Esophagus squamous epithelium (tissue), 5 donors: Measurements from ENCODE around the gene EXOSC9. TPM values are rescaled to one million over a fixed set of nuclear protein-coding genes. Genes with fewer than 3 reads are reported as not detected.

Source experiments
- DNase-seq: peaks from one replicate; lab custom pipeline; 2025; lab: John Stamatoyannopoulos, UW
- H3K27ac ChIP-seq, 4 donors: fragments of 200-600 bp; sonication (generic); one replicate each; pipeline ENCODE4 v1.5.1; 2016 to 2019; ENCODE audit warnings: mild to moderate bottlenecking in 1 of 4
- H3K27me3 ChIP-seq, 4 donors: fragments of 200-600 bp; sonication (generic); 1 replicate in 3 of 4; 2 replicates in 1 of 4; pipeline versions ENCODE4 v1.5.1 to v1.6.0; 2017 to 2021; ENCODE audit warnings: antibody characterized with exemption in 1 of 4
- H3K36me3 ChIP-seq, 3 donors: fragments of 200-600 bp; sonication (generic); one replicate each; pipeline ENCODE4 v1.5.1; 2016 to 2019
- H3K4me1 ChIP-seq, 3 donors: fragments of 200-600 bp; sonication (generic); one replicate each; pipeline ENCODE4 v1.5.1; 2017 to 2019
- H3K4me3 ChIP-seq, 4 donors: fragments of 200-600 bp; sonication (generic); 1 replicate in 3 of 4; 2 replicates in 1 of 4; pipeline ENCODE4 v1.5.1; 2016 to 2019; ENCODE audit warnings: mild to moderate bottlenecking in 2 of 4, moderate library complexity in 1 of 4
- H3K9me3 ChIP-seq, 3 donors: fragments of 200-600 bp; sonication (generic); one replicate each; pipeline ENCODE4 v1.5.1; 2016 to 2019
- CTCF ChIP-seq, 6 experiments: fragments of 450-650 bp in 4 of 6; fragments of 200-600 bp in 2 of 6; sonication (generic) in 2 of 6; IDR thresholded peaks; one replicate each; pipeline ENCODE4 v1.5.1; 2016 to 2019; ENCODE audit warnings: antibody characterized with exemption in 6 of 6, mild to moderate bottlenecking in 4 of 6, moderate library complexity in 4 of 6
- POLR2A ChIP-seq, 4 donors: fragments of 450-650 bp; IDR thresholded peaks; one replicate each; pipeline ENCODE4 v1.6.1; 2017; ENCODE audit warnings: antibody characterized with exemption in 4 of 4, mild to moderate bottlenecking in 4 of 4, moderate library complexity in 3 of 4
- WGBS, 2 donors: methylation state at CpG; one replicate each; pipeline ENCODE4 v1.1.5; 2018; 5-methylcytosine and 5-hydroxymethylcytosine counted together
- intact Hi-C: fragments of 100-400 bp; cut with DNase I; formaldehyde crosslinking; loops from one replicate; pipeline ENCODE4 v1.15.0; 2022
- total RNA-seq, 4 donors: library from RNA; depleted of rRNA; stranded (reverse); fragments of >200 nt; gene quantifications; one replicate each; pipeline ENCODE4 v1.1.0, GENCODE V29; 2016
- donor health status: DM: yes; HTN: yes; CAD: no.

EXOSC9 gene
- total RNA-seq, 4 donors from 2014 or later, result 9.3 to 27.7 (median 23.9) TPM

- Histone ChIP-seq H3K9me3 (no peaks in the 10 kb centered on the region), H3K36me3 (no peaks in the 10 kb centered on the region), H3K4me1 (peaks cover 0 to 12% (median 3%) of the 10 kb centered on the region in 3 donors), H3K27me3 (peaks cover 0 to 66% (median 4%) of the 10 kb centered on the region in 4 donors), H3K27ac (no peak within 1 kb of the TSS), H3K4me3 (peak within 1 kb of the TSS; percentile 19 to 59 (median 38))
- 0% methylated on average over 4 to 9 of the region's 75 CpGs for WGBS, 2 donors
- intact Hi-C loops, result no loop called here
- DNase-seq, result no peak
- no peak for TF ChIP-seq CTCF (IDR thresholded peaks at IDR 0.05)
- TF ChIP-seq POLR2A (IDR thresholded peaks at IDR 0.05), result no peak
Observed at GRCh38 chr4:121764702-121765367, 36.3 kb upstream of the EXOSC9 start, which contains the start of gene SMIM43. Gene SMIM43, minus strand, starts transcription at chr4:121765164. Its CDS starts 59 bp downstream, at chr4:121765105.

- Histone ChIP-seq H3K27ac (no peak overlapping the region), H3K36me3 (no peaks in the 10 kb centered on the region), H3K27me3 (peaks cover 0 to 66% (median 4%) of the 10 kb centered on the region in 4 donors), H3K9me3 (no peaks in the 10 kb centered on the region), H3K4me1 (peaks cover 0 to 12% (median 3%) of the 10 kb centered on the region in 3 donors), H3K4me3 (peak overlapping the region; percentile 19 to 59 (median 38))
- TF ChIP-seq CTCF (IDR thresholded peaks at IDR 0.05) (no peak), POLR2A (IDR thresholded peaks at IDR 0.05) (no peak)
- intact Hi-C loops, result no loop called here
- DNase-seq, result no peak
- 21 to 48% methylated on average over 9 to 13 of the region's 16 CpGs for WGBS, 2 donors
Observed at GRCh38 chr4:121765368-121765705, 35.8 kb upstream of the EXOSC9 start.

GRCh38 chr4:121765971-121766538, 35.1 kb upstream of the EXOSC9 start:
- peaks cover 0 to 60% (median 4%) of the 10 kb centered on the region in 4 donors for H3K27me3 ChIP-seq
- 90 to 93% methylated on average over 7 to 9 of the region's 9 CpGs for WGBS, 2 donors

GRCh38 chr4:121767166-121767565, 34.0 kb upstream of the EXOSC9 start:
- Histone ChIP-seq H3K36me3 (no peaks in the 10 kb centered on the region), H3K4me3 (no peak overlapping the region), H3K9me3 (no peaks in the 10 kb centered on the region), H3K4me1 (peaks cover 0 to 12% (median 3%) of the 10 kb centered on the region in 3 donors), H3K27ac (no peak overlapping the region), H3K27me3 (peaks cover 0 to 71% (median 4%) of the 10 kb centered on the region in 4 donors)
- WGBS, 2 donors, result 87 to 91% methylated on average over 4 of the region's 4 CpGs
- DNase-seq, result no peak
- TF ChIP-seq POLR2A (IDR thresholded peaks at IDR 0.05), result no peak
- no peak for TF ChIP-seq CTCF (IDR thresholded peaks at IDR 0.05)
- intact Hi-C loops, result no loop called here

More at GRCh38 chr4:121765971-121766538, 35.1 kb upstream of the EXOSC9 start:
- TF ChIP-seq CTCF (IDR thresholded peaks at IDR 0.05) (no peak), POLR2A (IDR thresholded peaks at IDR 0.05) (no peak)
- intact Hi-C loops, result no loop called here
- peaks cover 0 to 12% (median 3%) of the 10 kb centered on the region in 3 donors for H3K4me1 ChIP-seq
- H3K9me3 ChIP-seq, result no peaks in the 10 kb centered on the region
- DNase-seq, result no peak
- H3K36me3 ChIP-seq, result no peaks in the 10 kb centered on the region
- H3K27ac ChIP-seq, result no peak overlapping the region
- no peak overlapping the region for H3K4me3 ChIP-seq

GRCh38 chr4:121769341-121769740, 31.8 kb upstream of the EXOSC9 start:
- Histone ChIP-seq H3K4me1 (peaks cover 0 to 12% (median 3%) of the 10 kb centered on the region in 3 donors), H3K27me3 (peaks cover 0 to 62% (median 4%) of the 10 kb centered on the region in 4 donors), H3K36me3 (no peaks in the 10 kb centered on the region), H3K9me3 (no peaks in the 10 kb centered on the region), H3K27ac (no peak overlapping the region), H3K4me3 (no peak overlapping the region)
- TF ChIP-seq CTCF (IDR thresholded peaks at IDR 0.05), result no peak
- TF ChIP-seq POLR2A (IDR thresholded peaks at IDR 0.05), result no peak
- intact Hi-C loops, result no loop called here
- 70 to 86% methylated on average over 2 of the region's 2 CpGs for WGBS, 2 donors
- no peak for DNase-seq
